GM18499 (cell line): ENCODE measurements around the gene C2CD4B.

Experiments
- ATAC-seq: cut with Tn5 transposase; IDR thresholded peaks from one replicate; pipeline ENCODE4 v1.9.1; 2021; ENCODE audit warnings: moderate number of reproducible peaks; ENCODE audit not compliant: insufficient read depth, unreplicated experiment

C2CD4B gene

GRCh38 chr15:62150445-62150844 is 14.6 kb downstream of the C2CD4B start:
- no peak for ATAC-seq

- ATAC-seq, result no peak
These were observed 15.4 kb downstream of the C2CD4B start for GRCh38 chr15:62149729-62150128.

GRCh38 chr15:62147551-62147950 is 17.5 kb downstream of the C2CD4B start:
- ATAC-seq, result no peak

GRCh38 chr15:62147149-62147548 is 17.9 kb downstream of the C2CD4B start:
- ATAC-seq, result no peak

GRCh38 chr15:62145015-62145735 is 19.9 kb downstream of the C2CD4B start:
- ATAC-seq, result no peak

- ATAC-seq, result no peak
These were observed 22.3 kb downstream of the C2CD4B start for GRCh38 chr15:62142736-62143135.

- ATAC-seq, result no peak
These were observed 23.2 kb downstream of the C2CD4B start for GRCh38 chr15:62141643-62142588.

- ATAC-seq, result no peak
These were observed 23.9 kb downstream of the C2CD4B start for GRCh38 chr15:62141200-62141599.

- no peak for ATAC-seq
These were observed 27.0 kb downstream of the C2CD4B start for GRCh38 chr15:62138124-62138523.

GRCh38 chr15:62136911-62137865 is 27.9 kb downstream of the C2CD4B start:
- ATAC-seq, result no peak

GRCh38 chr15:62135532-62136134 is 29.5 kb downstream of the C2CD4B start:
- no peak for ATAC-seq

GRCh38 chr15:62133141-62133540 is 31.9 kb downstream of the C2CD4B start:
- no peak for ATAC-seq

GRCh38 chr15:62128916-62129315 is 36.2 kb downstream of the C2CD4B start:
- ATAC-seq, result no peak

- no peak for ATAC-seq
These were observed 38.7 kb downstream of the C2CD4B start for GRCh38 chr15:62126364-62126763.

- ATAC-seq, result no peak
These were observed 39.3 kb downstream of the C2CD4B start for GRCh38 chr15:62125773-62126172.

- no peak for ATAC-seq
These were observed 40.1 kb downstream of the C2CD4B start for GRCh38 chr15:62124973-62125303.

GRCh38 chr15:62124176-62124972 is 40.7 kb downstream of the C2CD4B start:
- no peak for ATAC-seq

GRCh38 chr15:62122249-62122648 is 42.8 kb downstream of the C2CD4B start:
- no peak for ATAC-seq

GRCh38 chr15:62121273-62122015 is 43.6 kb downstream of the C2CD4B start:
- ATAC-seq, result no peak
